Cardiac muscle cell (in vitro differentiated cells and primary cell): Measurements from ENCODE around the gene IQCF5. TPM values are rescaled to one million over a fixed set of nuclear protein-coding genes. Genes with fewer than 3 reads are reported as not detected.
"Not testable (repeated sequence)": the region's sequence is repeated elsewhere in the genome, so short reads cannot be mapped to it uniquely, and the experiment has no call there.

Experiments used
- DNase-seq, 2 donors: peaks; one replicate each; pipeline versions ENCODE4 v3.0.0 to v3.0.0-alpha.2; 2010 to 2017; ENCODE audit warnings: low read depth in 1 of 2, low spot score in 1 of 2
- H3K27ac ChIP-seq: fragments of 200-600 bp; sonication (generic); 2 replicates; pipeline ENCODE4 v1.5.1; 2016
- H3K27me3 ChIP-seq: fragments of 200-600 bp; sonication (generic); 2 replicates; pipeline ENCODE4 v1.6.0; 2016; ENCODE audit warnings: control low read depth
- H3K36me3 ChIP-seq: fragments of 200-600 bp; sonication (generic); 2 replicates; pipeline ENCODE4 v1.5.1; 2016; ENCODE audit warnings: control low read depth
- H3K4me1 ChIP-seq: fragments of 200-600 bp; sonication (generic); 2 replicates; pipeline ENCODE4 v1.8.1; 2017; ENCODE audit warnings: low read depth, mild to moderate bottlenecking, mixed run types
- H3K4me3 ChIP-seq: fragments of 200-600 bp; sonication (generic); 2 replicates; pipeline ENCODE4 v1.5.1; 2016; ENCODE audit warnings: mild to moderate bottlenecking
- H3K9me3 ChIP-seq: fragments of 200-600 bp; sonication (generic); 2 replicates; pipeline ENCODE4 v1.5.1; 2017; ENCODE audit warnings: low read depth, mild to moderate bottlenecking, control low read depth
- CTCF ChIP-seq: IDR thresholded peaks from 2 replicates; pipeline ENCODE4 v1.5.1; 2012; ENCODE audit warnings: low read depth, mild to moderate bottlenecking, low read length
- polyA plus RNA-seq: library from polyadenylated mRNA; unstranded; fragments of >200 nt; fragmentation: Nextera tagmentation; extraction: Ambion mirVana; gene quantifications from 2 replicates; pipeline ENCODE4 v1.2.1, GENCODE V29; 2016
- total RNA-seq: library from RNA; depleted of rRNA; stranded (reverse); fragments of >200 nt; gene quantifications from 2 replicates; pipeline ENCODE4 v1.2.3, GENCODE V29; 2016

IQCF5 gene
- total and polyA plus RNA-seq, 2 experiments from 2014 or later: not detected

- no peak for TF ChIP-seq CTCF
- Histone ChIP-seq H3K36me3 (no peaks in the 10 kb centered on the region), H3K27ac (no peak overlapping the region), H3K4me3 (no peak overlapping the region), H3K9me3 (no peaks in the 10 kb centered on the region), H3K4me1 (peaks cover under 1% of the 10 kb centered on the region), H3K27me3 (no peaks in the 10 kb centered on the region)
- no peak for DNase-seq
Measured at GRCh38 chr3:51874889-51875288, 512 bp downstream of the IQCF5 start.

- no peaks in the 10 kb centered on the region for H3K27me3 ChIP-seq
- no peak overlapping the region for H3K4me3 ChIP-seq
- no peak overlapping the region for H3K27ac ChIP-seq
- H3K4me1 ChIP-seq: peaks cover 5% of the 10 kb centered on the region
- no peaks in the 10 kb centered on the region for H3K36me3 ChIP-seq
- DNase-seq: no peak
- no peak for TF ChIP-seq CTCF
- no peaks in the 10 kb centered on the region for H3K9me3 ChIP-seq
Measured at GRCh38 chr3:51874411-51874810, 990 bp downstream of the IQCF5 start.

- no peak for DNase-seq
- H3K27ac ChIP-seq: no peak overlapping the region
- no peaks in the 10 kb centered on the region for H3K27me3 ChIP-seq
- no peaks in the 10 kb centered on the region for H3K36me3 ChIP-seq
- no peak overlapping the region for H3K4me3 ChIP-seq
- H3K9me3 ChIP-seq: no peaks in the 10 kb centered on the region
- H3K4me1 ChIP-seq: peaks cover 9% of the 10 kb centered on the region
- no peak for TF ChIP-seq CTCF
Measured at GRCh38 chr3:51873876-51874275, 1.5 kb downstream of the IQCF5 start.

- no peak for TF ChIP-seq CTCF
- Histone ChIP-seq H3K27me3 (no peaks in the 10 kb centered on the region), H3K4me3 (no peak overlapping the region), H3K27ac (no peak overlapping the region), H3K4me1 (peaks cover 9% of the 10 kb centered on the region), H3K9me3 (no peaks in the 10 kb centered on the region), H3K36me3 (no peaks in the 10 kb centered on the region)
- DNase-seq: no peak
Measured at GRCh38 chr3:51873253-51873766, 2.1 kb downstream of the IQCF5 start.

GRCh38 chr3:51869304-51869703 lies 6.1 kb downstream of the IQCF5 start:
- Histone ChIP-seq H3K27me3 (no peaks in the 10 kb centered on the region), H3K36me3 (no peaks in the 10 kb centered on the region), H3K9me3 (no peaks in the 10 kb centered on the region), H3K27ac (peak overlapping the region; percentile 70), H3K4me1 (peaks cover 9% of the 10 kb centered on the region), H3K4me3 (no peak overlapping the region)
- DNase-seq: no peak
- no peak for TF ChIP-seq CTCF

GRCh38 chr3:51868896-51869295 lies 6.5 kb downstream of the IQCF5 start:
- H3K4me1 ChIP-seq, H3K27me3 ChIP-seq, DNase-seq, H3K36me3 ChIP-seq, H3K4me3 ChIP-seq, H3K9me3 ChIP-seq: not testable (repeated sequence)
- peak overlapping the region; percentile 70 for H3K27ac ChIP-seq
